OCI-LY1 (cell line): Measurements from ENCODE around the gene STX2.
"Not testable (repeated sequence)": the region's sequence is repeated elsewhere in the genome, so short reads cannot be mapped to it uniquely, and the experiment has no call there.

ENCODE experiments used
- H2AFZ ChIP-seq: fragments of 200-600 bp; sonication (generic), shearing (Covaris generic); 2 replicates; pipeline ENCODE4 v1.6.0; 2014; ENCODE audit warnings: antibody characterized with exemption, mild to moderate bottlenecking, low read length
- H3F3A ChIP-seq: fragments of 200-600 bp; sonication (generic), shearing (Covaris generic); 2 replicates; pipeline ENCODE4 v1.6.0; 2014; ENCODE audit warnings: mild to moderate bottlenecking, antibody characterized with exemption, low read length, moderate library complexity; ENCODE audit not compliant: insufficient read depth
- H3K27ac ChIP-seq: fragments of 200-600 bp; sonication (generic); 2 replicates; pipeline ENCODE4 v1.5.1; 2014; ENCODE audit warnings: low read length, mixed run types, mild to moderate bottlenecking, low read depth; ENCODE audit not compliant: poor library complexity, severe bottlenecking
- H3K27me3 ChIP-seq: fragments of 200-600 bp; sonication (generic); 2 replicates; pipeline ENCODE4 v1.6.0; 2014; ENCODE audit warnings: antibody characterized with exemption, mild to moderate bottlenecking, low read length, moderate library complexity; ENCODE audit not compliant: insufficient read depth
- H3K36me3 ChIP-seq: fragments of 200-600 bp; sonication (generic); 2 replicates; pipeline ENCODE4 v1.6.1; 2014; ENCODE audit warnings: mild to moderate bottlenecking, antibody characterized with exemption, low read length, moderate library complexity, mixed read lengths; ENCODE audit not compliant: insufficient read depth
- H3K4me1 ChIP-seq: fragments of 200-600 bp; sonication (generic); 2 replicates; pipeline ENCODE4 v1.5.1; 2014; ENCODE audit warnings: mild to moderate bottlenecking, low read length, moderate library complexity; ENCODE audit not compliant: insufficient read depth, severe bottlenecking
- H3K4me2 ChIP-seq: fragments of 200-600 bp; sonication (generic), shearing (Covaris generic); 2 replicates; pipeline ENCODE4 v1.6.1; 2014; ENCODE audit warnings: low read length
- H3K4me3 ChIP-seq: fragments of 200-600 bp; sonication (generic); 2 replicates; pipeline ENCODE4 v1.5.1; 2014; ENCODE audit warnings: low read length, low read depth, mild to moderate bottlenecking, mixed read lengths; ENCODE audit not compliant: poor library complexity, severe bottlenecking
- H3K79me2 ChIP-seq: fragments of 200-600 bp; shearing (Covaris generic); 2 replicates; pipeline ENCODE4 v1.6.1; 2016; ENCODE audit warnings: mixed run types, low read length, mixed read lengths; ENCODE audit not compliant: insufficient read depth
- H3K9ac ChIP-seq: fragments of 200-600 bp; sonication (generic), shearing (Covaris generic); 2 replicates; pipeline ENCODE4 v1.6.1; 2014; ENCODE audit warnings: mild to moderate bottlenecking, low read length, mixed read lengths
- H3K9me2 ChIP-seq: fragments of 200-600 bp; sonication (generic), shearing (Covaris generic); 2 replicates; pipeline ENCODE4 v1.6.1; 2014; ENCODE audit warnings: low read depth, mild to moderate bottlenecking, low read length, mixed read lengths
- H3K9me3 ChIP-seq: fragments of 200-600 bp; shearing (Covaris generic); 2 replicates; pipeline ENCODE4 v1.6.1; 2014; ENCODE audit warnings: low read length, mixed read lengths
- H4K20me1 ChIP-seq: fragments of 200-600 bp; sonication (generic), shearing (Covaris generic); 2 replicates; pipeline ENCODE4 v1.6.0; 2016; ENCODE audit warnings: mild to moderate bottlenecking, low read length; ENCODE audit not compliant: insufficient read depth
- EZH2 ChIP-seq: fragments of 200-600 bp; sonication (generic), shearing (Covaris generic); IDR thresholded peaks from 2 replicates; pipeline ENCODE4 v1.8.0; 2017; ENCODE audit warnings: borderline replicate concordance, mixed run types, mild to moderate bottlenecking, antibody characterized with exemption, low read length, moderate library complexity, mixed read lengths
- TF ChIP-seq, protein P1 (sequence below): fragments of 200-600 bp; sonication (generic), shearing (Covaris generic); IDR thresholded peaks from 2 replicates; pipeline ENCODE4 v1.5.1; 2017; ENCODE audit warnings: mild to moderate bottlenecking, antibody characterized with exemption, low read length, moderate library complexity, mixed read lengths

STX2 gene

DNA sequence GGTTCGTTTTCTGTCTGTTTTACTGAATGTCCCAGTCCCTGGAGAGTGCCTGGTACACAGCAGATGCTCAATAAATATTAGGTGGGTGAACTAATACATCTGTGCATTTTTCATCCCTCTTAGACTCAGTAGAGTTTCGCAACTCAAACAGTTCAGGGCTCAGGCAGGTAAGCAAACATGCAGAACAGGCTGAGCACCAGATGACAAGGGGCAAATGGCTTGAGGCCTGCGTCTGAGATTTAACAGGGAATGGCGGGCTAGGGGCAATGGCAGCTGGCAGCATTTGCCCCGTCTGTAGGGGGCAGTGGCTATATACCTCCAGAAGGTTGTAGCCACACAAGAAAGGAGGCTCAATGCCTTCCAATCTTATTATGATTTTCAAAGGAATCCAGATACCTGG is 24.2 kb upstream of the STX2 start:
- H3K27me3 ChIP-seq = peaks cover 4% of the 10 kb centered on the region; the same call in 1 of the 2 replicates
- H3K4me3 ChIP-seq = no peak overlapping the region
- no peaks in the 10 kb centered on the region for H3K9me2 ChIP-seq
- H2AFZ ChIP-seq = no peak overlapping the region
- H3K4me1 ChIP-seq = no peaks in the 10 kb centered on the region
- no peak overlapping the region for H3K27ac ChIP-seq
- no peak overlapping the region for H3K4me2 ChIP-seq
- TF ChIP-seq EZH2 = no peak
- TF ChIP-seq, protein P1, sequence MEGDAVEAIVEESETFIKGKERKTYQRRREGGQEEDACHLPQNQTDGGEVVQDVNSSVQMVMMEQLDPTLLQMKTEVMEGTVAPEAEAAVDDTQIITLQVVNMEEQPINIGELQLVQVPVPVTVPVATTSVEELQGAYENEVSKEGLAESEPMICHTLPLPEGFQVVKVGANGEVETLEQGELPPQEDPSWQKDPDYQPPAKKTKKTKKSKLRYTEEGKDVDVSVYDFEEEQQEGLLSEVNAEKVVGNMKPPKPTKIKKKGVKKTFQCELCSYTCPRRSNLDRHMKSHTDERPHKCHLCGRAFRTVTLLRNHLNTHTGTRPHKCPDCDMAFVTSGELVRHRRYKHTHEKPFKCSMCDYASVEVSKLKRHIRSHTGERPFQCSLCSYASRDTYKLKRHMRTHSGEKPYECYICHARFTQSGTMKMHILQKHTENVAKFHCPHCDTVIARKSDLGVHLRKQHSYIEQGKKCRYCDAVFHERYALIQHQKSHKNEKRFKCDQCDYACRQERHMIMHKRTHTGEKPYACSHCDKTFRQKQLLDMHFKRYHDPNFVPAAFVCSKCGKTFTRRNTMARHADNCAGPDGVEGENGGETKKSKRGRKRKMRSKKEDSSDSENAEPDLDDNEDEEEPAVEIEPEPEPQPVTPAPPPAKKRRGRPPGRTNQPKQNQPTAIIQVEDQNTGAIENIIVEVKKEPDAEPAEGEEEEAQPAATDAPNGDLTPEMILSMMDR = peak; percentile 36; the same call in 1 of the 2 replicates
- no peaks in the 10 kb centered on the region for H3F3A ChIP-seq
- H4K20me1 ChIP-seq = no peaks in the 10 kb centered on the region
- H3K79me2 ChIP-seq = no peaks in the 10 kb centered on the region
- H3K36me3 ChIP-seq = no peaks in the 10 kb centered on the region
- no peaks in the 10 kb centered on the region for H3K9me3 ChIP-seq
- H3K9ac ChIP-seq = no peak overlapping the region

DNA sequence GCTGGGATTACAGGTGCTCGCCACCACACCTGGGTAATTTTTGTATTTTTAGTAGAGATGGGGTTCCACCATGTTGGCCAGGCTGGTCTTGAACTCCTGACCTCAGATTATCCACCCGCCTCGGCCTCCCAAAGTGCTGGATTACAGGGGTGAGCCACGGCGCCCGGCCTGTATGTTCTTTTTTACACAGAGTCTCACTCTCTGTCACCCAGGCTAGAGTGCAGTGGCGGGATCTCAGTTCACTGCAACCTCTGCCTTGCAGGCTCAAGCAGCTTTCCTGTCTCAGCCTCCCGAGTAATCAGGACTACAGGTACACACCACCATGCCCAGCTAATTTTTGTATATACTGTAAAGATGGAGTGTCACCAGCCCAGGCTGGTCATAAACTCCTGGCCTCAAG is 23.7 kb upstream of the STX2 start:
- H3K9me3 ChIP-seq, H3K4me3 ChIP-seq, H3K79me2 ChIP-seq, H3K27ac ChIP-seq, H3K9ac ChIP-seq, H3K36me3 ChIP-seq, H4K20me1 ChIP-seq, H3K4me1 ChIP-seq, H2AFZ ChIP-seq, H3K27me3 ChIP-seq, H3K9me2 ChIP-seq, H3F3A ChIP-seq, H3K4me2 ChIP-seq: not testable (repeated sequence)

DNA sequence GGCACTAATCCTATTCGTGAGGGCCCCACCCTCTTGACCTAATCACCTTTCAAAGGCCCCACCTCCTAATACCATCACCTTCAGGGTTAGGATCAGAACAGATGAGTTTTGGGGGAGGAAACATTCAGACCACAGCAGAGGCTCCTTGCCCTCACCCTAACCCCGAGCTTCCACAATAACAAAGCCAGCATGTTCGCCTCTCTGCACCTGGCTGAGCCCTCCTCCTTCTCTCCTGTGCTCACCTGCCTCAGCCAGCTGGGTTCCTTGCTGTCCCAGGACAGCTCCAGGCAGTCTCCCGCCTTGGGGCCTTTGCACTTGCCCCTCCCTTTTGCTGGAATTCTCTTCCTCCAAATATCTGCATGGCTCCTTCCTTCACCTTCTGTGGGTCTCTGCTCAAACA is 23.1 kb upstream of the STX2 start:
- no peak overlapping the region for H3K4me2 ChIP-seq
- H3K79me2 ChIP-seq = no peaks in the 10 kb centered on the region
- peaks cover 8% of the 10 kb centered on the region; the same call in 1 of the 2 replicates for H3K27me3 ChIP-seq
- H3K9ac ChIP-seq = no peak overlapping the region
- no peaks in the 10 kb centered on the region for H4K20me1 ChIP-seq
- H3K9me2 ChIP-seq = no peaks in the 10 kb centered on the region
- peaks cover 6% of the 10 kb centered on the region; the same call in 1 of the 2 replicates for H3K9me3 ChIP-seq
- no peak overlapping the region for H3K27ac ChIP-seq
- no peak overlapping the region for H2AFZ ChIP-seq
- H3K4me3 ChIP-seq = no peak overlapping the region
- H3K36me3 ChIP-seq = peaks cover 4% of the 10 kb centered on the region; the same call in 1 of the 2 replicates
- H3F3A ChIP-seq = no peaks in the 10 kb centered on the region
- TF ChIP-seq EZH2 = no peak
- TF ChIP-seq, protein P1 = no peak
- H3K4me1 ChIP-seq = no peaks in the 10 kb centered on the region

DNA sequence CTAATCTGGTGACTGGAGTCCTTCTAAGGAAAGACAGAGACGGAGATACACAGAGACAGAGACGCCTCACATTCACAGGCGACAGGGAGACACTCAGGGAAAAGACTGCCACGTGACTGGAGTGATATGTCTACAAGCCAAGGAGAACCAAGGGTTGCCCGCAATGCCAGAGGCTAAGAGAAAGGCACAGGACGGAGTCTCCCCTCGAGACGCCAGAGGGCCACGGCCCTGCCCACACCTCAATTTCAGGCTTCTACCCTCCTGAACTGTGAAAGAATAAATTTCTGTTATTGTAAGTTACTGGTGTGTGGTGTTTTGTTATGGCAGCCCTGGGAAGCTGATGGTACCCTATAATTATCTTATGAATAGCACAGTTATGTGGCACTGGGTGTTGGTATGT is 21.3 kb upstream of the STX2 start:
- Histone ChIP-seq H3K4me1 (no peaks in the 10 kb centered on the region), H2AFZ (no peak overlapping the region), H4K20me1 (no peaks in the 10 kb centered on the region), H3K9me3 (peaks cover 6% of the 10 kb centered on the region; the same call in 1 of the 2 replicates), H3K4me2 (no peak overlapping the region), H3K9me2 (no peaks in the 10 kb centered on the region), H3K36me3 (peaks cover 4% of the 10 kb centered on the region; the same call in 1 of the 2 replicates), H3F3A (no peaks in the 10 kb centered on the region), H3K4me3 (no peak overlapping the region), H3K79me2 (no peaks in the 10 kb centered on the region), H3K27me3 (peaks cover 8% of the 10 kb centered on the region; the same call in 1 of the 2 replicates), H3K9ac (no peak overlapping the region), H3K27ac (no peak overlapping the region)
- TF ChIP-seq, protein P1 = no peak
- TF ChIP-seq EZH2 = no peak
